ENCODE data around the gene BUD31. TPM values are rescaled to one million over a fixed set of nuclear protein-coding genes. Genes with fewer than 3 reads are reported as not detected.

BUD31 gene
- total and polyA plus RNA-seq, 2 of the 8 experiments (the other 6 are each of a cell fraction or from before 2014, with no cell fraction given), result 46.7 to 114 TPM

- Histone ChIP-seq H3K14ac (ENCODE audit: insufficient read length) (no peak within 1 kb of the TSS), H3K79me1 (ENCODE audit: low read depth, low read length) (peaks cover 3% of the 10 kb centered on the region; the same call in 1 of the 2 replicates), H3K4ac (replicated peaks; ENCODE audit: insufficient read length, low read depth, low read length) (peak within 1 kb of the TSS; percentile 38), H3K9me3 (ENCODE audit: insufficient read depth in 2 of 2, low read depth in 1 of 2, low read length in 1 of 2) (no peaks in the 10 kb centered on the region), H3K56ac (replicated peaks; ENCODE audit: insufficient read length, low read depth, low read length) (peak within 1 kb of the TSS; percentile 69), H2BK12ac (ENCODE audit: low read depth, low read length) (no peak within 1 kb of the TSS), H3K27me3 (replicated peaks in 1 of 4; ENCODE audit: control insufficient read depth in 3 of 4, extremely low read depth in 1 of 4, insufficient read depth in 3 of 4, low read length in 3 of 4) (no peaks in the 10 kb centered on the region), H2AK5ac (ENCODE audit: low read depth, low read length) (no peak within 1 kb of the TSS), H3K36me3 (ENCODE audit: control insufficient read depth in 2 of 4, insufficient read depth in 4 of 4, low read length in 3 of 4) (peaks cover 0 to 3% (median 0%) of the 10 kb centered on the region in 4 experiments; a peak in 1 of 8 replicates), H3K4me3 (ENCODE audit: extremely low read depth in 1 of 4, insufficient read depth in 2 of 4, low read depth in 3 of 4, low read length in 4 of 4) (peak within 1 kb of the TSS; percentile 65 to 95 (median 70)), H2BK5ac (ENCODE audit: low read depth, low read length) (peak within 1 kb of the TSS; percentile 78; the same call in 1 of the 2 replicates), H4K8ac (ENCODE audit: extremely low read depth, insufficient read depth, low read length) (peak within 1 kb of the TSS; percentile 85), H3K79me2 (ENCODE audit: control insufficient read depth in 1 of 2, insufficient read depth in 2 of 2, low read length in 2 of 2) (peaks cover 0 to 5% of the 10 kb centered on the region in 2 experiments; a peak in 2 of 4 replicates), H3K9ac (replicated peaks in 1 of 4; ENCODE audit: extremely low read depth in 1 of 4, low read depth in 3 of 4, low read length in 3 of 4) (peak within 1 kb of the TSS in 3 of 4 experiments; percentile 43 to 65 (median 58); a peak in 6 of 7 replicates), H3K4me1 (replicated peaks in 1 of 4; ENCODE audit: control insufficient read depth in 3 of 4, insufficient read depth in 4 of 4, low read length in 3 of 4) (peaks cover 0 to 2% (median 0%) of the 10 kb centered on the region in 4 experiments; a peak in 2 of 7 replicates), H2BK20ac (ENCODE audit: low read length) (no peak within 1 kb of the TSS), H4K20me1 (replicated peaks in 1 of 2; ENCODE audit: control insufficient read depth in 1 of 2, insufficient read depth in 2 of 2, low read length in 2 of 2) (peaks cover 4% of the 10 kb centered on the region in 2 experiments), H4K5ac (ENCODE audit: insufficient read length, low read depth, low read length) (peak within 1 kb of the TSS; percentile 76), H3K23me2 (ENCODE audit: low read depth, low read length) (0 out of 2 replicates have a peak, but pooled peaks cover 6% of the 10 kb centered on the region), H2AFZ (ENCODE audit: low read length) (peak within 1 kb of the TSS; percentile 67; the same call in 1 of the 2 replicates), H3K4me2 (ENCODE audit: insufficient read depth in 1 of 2, low read depth in 2 of 2, low read length in 2 of 2) (peak within 1 kb of the TSS; percentile 47 to 79), H3K23ac (ENCODE audit: insufficient read length) (no peak within 1 kb of the TSS), H2BK120ac (replicated peaks; ENCODE audit: low read depth, low read length) (no peak within 1 kb of the TSS), H4K91ac (replicated peaks; ENCODE audit: insufficient read length, low read length) (peak within 1 kb of the TSS; percentile 54), H3K27ac (ENCODE audit: low read depth, low read length) (no peak within 1 kb of the TSS; the same call in 1 of the 2 replicates), H2BK15ac (ENCODE audit: low read length) (no peak within 1 kb of the TSS), H3K18ac (ENCODE audit: extremely low read depth, low read length) (peak within 1 kb of the TSS; percentile 78)
- POLR2A ChIA-PET (ENCODE audit: partially characterized antibody), result interaction anchor here (0.6 to 5.5 kb wide), 11 partner anchors 8 to 348 kb away, joined by 3 to 49 read pairs (median 4); partner anchors contain the start of genes BUD31, CPSF4, PDAP1 and PTCD1
- peak in 1 of 2 experiments; percentile 80 for DNase-seq (ENCODE audit: low read depth in 1 of 2, low spot score in 2 of 2)
- no peak for FAIRE-seq
- WGBS, 2 experiments (ENCODE audit: extremely low coverage in 1 of 2, insufficient coverage in 1 of 2, insufficient read length in 1 of 2, insufficient replicate concordance in 2 of 2, low coverage in 1 of 2, low lambda C conversion rate in 2 of 2, missing lambda C conversion rate in 1 of 2), result 0% methylated on average over 48 of the region's 95 CpGs; no CpG with 5 or more reads in 1 of the 2 experiments
- CTCF ChIA-PET (ENCODE audit: partially characterized antibody), result interaction anchor here (0.9 to 1.4 kb wide), 2 partner anchors 9 to 33 kb away, joined by 3 to 8 read pairs; no protein-coding TSS in a partner anchor
- 0 out of 2 replicates have a peak, but pooled peaks have one; percentile 54 for TF ChIP-seq CHD2 (IDR thresholded peaks at IDR 0.05; ENCODE audit: low read length)
- TF ChIP-seq CREB1 (IDR thresholded peaks at IDR 0.05), result 0 out of 2 replicates have a peak, but pooled peaks have one; percentile 6
- no peak; the same call in 1 of the 2 replicates for TF ChIP-seq EGR1 (IDR thresholded peaks at IDR 0.05; ENCODE audit: borderline replicate concordance, low read depth, low read length)
- 0 out of 2 replicates have a peak, but pooled peaks have one; percentile 14 for TF ChIP-seq KDM1A (IDR thresholded peaks at IDR 0.05; ENCODE audit: borderline replicate concordance, low read length)
- peak; percentile 8; the same call in 1 of the 2 replicates for TF ChIP-seq TAF1 (IDR thresholded peaks at IDR 0.05; ENCODE audit: low read depth, low read length)
- peak; percentile 59 for TF ChIP-seq KDM4A (IDR thresholded peaks at IDR 0.05; ENCODE audit: low read depth, low read length, severe bottlenecking)
- TF ChIP-seq ATF3 (IDR thresholded peaks at IDR 0.05; ENCODE audit: insufficient read depth, low read depth, low read length), result no peak
- no peak for TF ChIP-seq CBX8 (IDR thresholded peaks at IDR 0.05; ENCODE audit: borderline replicate concordance, low read depth, low read length)
- TF ChIP-seq ASH2L (IDR thresholded peaks at IDR 0.05; ENCODE audit: low read length), result peak; percentile 36
- no peak for TF ChIP-seq SP1 (IDR thresholded peaks at IDR 0.05; ENCODE audit: low read depth, low read length)
Measured at GRCh38 chr7:99374111-99375064, 34.4 kb upstream of the BUD31 start, which contains the start of gene ARPC1B. ARPC1B (plus strand) TSS chr7:99374730; CDS start chr7:99385715, 10,985 bp downstream.
